NCI-H1105 (cell line): ENCODE data around the gene UGP2.

Experiments used
- DNase-seq: peaks from one replicate; lab custom pipeline; 2025; lab: John Stamatoyannopoulos, UW

UGP2 gene

GRCh38 chr2:63865159-63865799 is 23.6 kb downstream of the UGP2 start:
- no peak for DNase-seq

GRCh38 chr2:63866009-63866709 is 24.5 kb downstream of the UGP2 start:
- DNase-seq = no peak

DNA sequence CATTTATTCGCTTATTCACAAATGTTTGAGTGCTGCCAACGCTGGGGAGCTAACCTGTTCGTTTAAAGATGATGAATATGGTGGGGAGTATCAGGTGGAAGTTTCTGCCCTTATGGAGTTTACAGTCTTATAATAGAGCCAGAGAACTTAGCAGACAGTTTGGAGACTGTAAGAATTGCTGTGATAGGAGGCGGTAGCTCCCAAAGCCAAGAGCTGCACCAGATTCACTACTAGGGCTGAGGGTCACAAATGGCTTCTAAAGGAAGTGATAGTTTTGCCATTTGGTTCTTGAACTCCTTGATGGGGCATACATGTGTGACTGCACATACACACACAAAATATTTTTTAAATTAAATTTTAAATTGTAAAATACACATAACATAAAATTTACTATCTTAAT is 29.0 kb downstream of the UGP2 start:
- no peak for DNase-seq

DNA sequence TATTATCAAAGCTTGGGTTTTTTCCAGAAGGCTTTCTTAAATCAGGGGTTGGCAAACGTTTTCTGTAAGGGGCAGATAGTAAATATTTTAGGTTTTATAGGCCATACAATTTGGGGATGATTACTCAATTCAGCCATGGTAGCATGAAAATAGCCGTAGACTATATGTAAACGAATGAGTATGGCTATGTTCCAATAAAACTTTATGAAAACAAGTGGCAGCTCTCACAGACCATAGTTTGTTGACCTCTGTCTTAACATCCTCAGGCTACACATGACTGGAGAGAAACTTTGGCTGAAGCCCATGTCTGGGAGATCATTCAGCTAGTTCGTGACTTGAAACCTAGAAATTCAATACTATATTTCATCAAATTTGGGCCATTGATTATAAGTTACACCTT is 30.2 kb downstream of the UGP2 start:
- DNase-seq = no peak

- DNase-seq = no peak
Observed at GRCh38 chr2:63872571-63873328, 31.1 kb downstream of the UGP2 start.

DNA sequence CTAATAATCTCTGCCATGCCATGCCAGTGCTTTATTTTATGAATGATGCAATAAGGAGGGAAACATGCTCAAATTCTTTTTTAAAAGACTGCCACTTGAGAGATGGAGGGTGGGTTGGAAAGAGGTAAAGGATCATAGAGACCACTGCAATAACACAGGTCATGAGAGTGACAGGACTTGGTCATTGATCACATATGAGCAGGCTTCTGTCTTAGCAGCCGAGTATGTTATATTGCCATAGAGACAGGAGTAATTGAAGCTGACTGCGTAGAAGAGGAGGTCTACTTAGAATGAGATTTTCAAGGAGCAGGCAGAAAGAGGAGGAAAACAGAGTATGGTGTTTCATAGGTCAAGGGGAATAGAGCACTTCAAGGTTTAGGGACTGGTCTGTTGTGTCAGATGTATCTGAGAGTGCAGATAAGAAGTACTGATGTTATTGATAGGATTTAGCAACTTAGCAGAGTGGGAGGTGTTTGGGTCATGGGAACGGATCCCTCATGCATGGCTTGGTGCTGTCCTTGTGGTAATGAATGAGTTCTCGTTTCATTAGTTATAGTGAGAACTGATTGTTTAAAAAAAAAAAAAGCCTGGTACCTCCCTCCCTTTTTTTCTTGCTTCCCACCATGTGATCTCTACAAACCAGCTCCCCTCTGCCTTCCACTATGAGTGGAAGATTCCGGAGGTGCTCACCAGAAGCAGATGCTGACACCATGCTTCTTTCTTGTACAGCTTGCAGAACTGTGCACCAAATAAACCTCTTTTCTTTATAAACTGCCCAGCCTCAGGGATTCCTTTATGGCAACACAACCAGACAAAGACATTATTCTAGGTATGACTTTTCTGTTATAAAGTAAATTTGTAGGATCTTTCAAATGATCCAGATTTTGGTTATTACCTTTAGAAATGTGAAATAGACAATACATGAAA is 32.8 kb downstream of the UGP2 start:
- no peak for DNase-seq

DNA sequence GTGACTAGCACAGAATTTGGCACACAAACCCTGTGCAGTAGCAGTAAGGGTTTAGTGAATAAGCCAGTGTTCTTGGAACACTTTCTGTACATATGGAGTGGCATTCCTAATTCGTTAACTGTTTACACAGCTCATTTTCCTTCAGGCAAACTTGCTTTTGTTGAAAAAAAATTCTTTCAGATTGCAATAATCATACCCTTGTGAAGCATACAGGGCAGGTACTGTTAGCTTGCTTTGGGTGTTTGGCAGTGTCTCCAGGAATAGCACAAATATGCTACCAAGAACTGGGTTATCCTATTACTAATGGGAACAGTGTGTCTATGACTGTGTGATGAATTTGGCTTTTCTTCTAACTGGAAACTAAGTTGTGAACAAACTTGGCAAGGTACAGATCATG is 33.4 kb downstream of the UGP2 start:
- DNase-seq = no peak

GRCh38 chr2:63875559-63876245 is 34.0 kb downstream of the UGP2 start:
- no peak for DNase-seq

DNA sequence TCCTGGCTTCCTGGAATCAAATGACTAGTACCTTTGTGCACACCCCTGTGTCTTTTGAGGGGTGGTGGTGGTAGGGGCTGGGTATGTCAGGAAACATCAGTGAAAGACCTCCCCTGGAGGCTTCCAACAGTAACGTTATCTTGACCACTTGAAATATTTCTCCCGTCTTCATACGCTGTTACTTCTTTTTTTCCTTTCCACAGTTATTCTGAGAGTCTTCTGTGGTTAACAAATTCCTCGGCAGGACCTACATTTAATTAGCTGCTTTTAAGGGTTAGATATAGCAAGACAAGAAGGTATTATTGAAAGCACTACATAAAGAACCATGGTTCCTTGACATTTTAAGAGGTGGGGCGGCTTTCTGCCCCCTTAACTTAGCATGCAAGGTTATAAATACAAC is 34.6 kb downstream of the UGP2 start:
- DNase-seq = no peak

DNA sequence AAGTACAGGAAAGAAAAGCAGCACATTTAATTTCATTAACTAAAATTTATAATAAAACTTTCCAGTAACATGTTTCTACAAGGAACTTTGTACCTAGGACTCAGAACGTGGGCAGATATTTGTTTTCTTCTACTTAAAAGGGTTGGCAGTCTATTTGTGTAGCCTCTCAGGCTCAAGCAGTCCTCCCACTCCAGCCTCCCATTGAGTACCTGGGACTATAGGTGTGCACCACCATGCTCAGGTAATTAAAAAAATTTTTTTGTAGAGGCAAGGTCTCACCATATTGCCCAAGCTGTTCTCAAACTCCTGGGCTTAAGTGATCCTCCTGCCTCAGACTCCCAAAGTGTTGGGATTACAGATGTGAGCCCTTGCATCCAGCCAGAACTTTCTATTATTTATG is 36.8 kb downstream of the UGP2 start:
- no peak for DNase-seq

- no peak for DNase-seq
Observed at GRCh38 chr2:63879876-63880433, 38.3 kb downstream of the UGP2 start.

DNA sequence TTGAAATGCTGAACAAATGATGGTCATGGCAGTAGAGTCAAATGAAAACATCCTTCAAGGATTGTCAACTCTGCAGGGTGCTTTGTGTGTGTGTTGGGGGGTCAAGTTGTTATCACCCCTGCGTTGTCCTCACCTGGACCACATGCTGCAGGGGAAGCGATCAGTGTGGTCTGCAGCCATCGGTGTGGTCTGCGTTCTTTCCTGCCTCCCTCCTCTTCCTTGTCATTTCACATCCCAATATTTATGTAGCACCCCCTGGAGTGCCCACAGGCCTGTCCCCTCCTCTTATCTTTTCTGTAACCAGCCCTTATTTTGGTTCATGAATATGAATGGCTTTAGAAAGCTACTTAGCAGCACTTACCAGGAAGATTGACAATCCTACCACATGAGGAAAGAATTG is 38.9 kb downstream of the UGP2 start:
- DNase-seq = no peak

GRCh38 chr2:63881205-63881604 is 39.5 kb downstream of the UGP2 start:
- no peak for DNase-seq

DNA sequence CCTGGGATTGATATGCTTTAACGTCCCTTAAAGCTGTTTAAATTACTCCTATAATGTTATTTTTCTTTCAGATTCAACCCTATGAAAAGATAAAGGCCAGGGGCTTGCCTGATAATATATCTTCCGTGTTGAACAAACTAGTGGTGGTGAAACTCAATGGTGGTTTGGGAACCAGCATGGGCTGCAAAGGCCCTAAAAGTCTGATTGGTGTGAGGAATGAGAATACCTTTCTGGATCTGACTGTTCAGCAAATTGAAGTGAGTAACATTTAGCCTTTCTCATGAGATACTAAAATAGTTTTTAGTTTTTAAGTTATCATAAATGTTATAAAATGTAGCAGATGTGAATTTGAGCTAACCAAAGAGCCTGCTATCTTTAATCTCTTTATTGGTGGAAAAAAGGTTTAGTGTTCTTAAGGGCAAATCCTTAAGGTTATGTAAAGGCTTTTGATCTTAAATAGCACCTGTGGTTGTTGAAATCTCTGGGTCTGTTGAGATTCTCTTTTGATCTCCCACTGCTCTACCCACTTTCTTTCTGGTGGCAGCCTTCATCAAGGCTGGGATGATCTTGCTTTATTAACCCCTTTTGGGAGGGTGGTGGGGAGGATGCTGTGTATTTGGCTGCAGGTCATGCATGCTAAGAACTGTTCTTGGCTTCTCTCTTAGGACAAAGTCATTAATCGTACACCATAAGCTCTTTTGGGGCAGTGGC is 40.9 kb downstream of the UGP2 start:
- no peak for DNase-seq

- DNase-seq = no peak
Observed at GRCh38 chr2:63886445-63886844, 44.7 kb downstream of the UGP2 start.

GRCh38 chr2:63888053-63888452 is 46.4 kb downstream of the UGP2 start:
- no peak for DNase-seq

DNA sequence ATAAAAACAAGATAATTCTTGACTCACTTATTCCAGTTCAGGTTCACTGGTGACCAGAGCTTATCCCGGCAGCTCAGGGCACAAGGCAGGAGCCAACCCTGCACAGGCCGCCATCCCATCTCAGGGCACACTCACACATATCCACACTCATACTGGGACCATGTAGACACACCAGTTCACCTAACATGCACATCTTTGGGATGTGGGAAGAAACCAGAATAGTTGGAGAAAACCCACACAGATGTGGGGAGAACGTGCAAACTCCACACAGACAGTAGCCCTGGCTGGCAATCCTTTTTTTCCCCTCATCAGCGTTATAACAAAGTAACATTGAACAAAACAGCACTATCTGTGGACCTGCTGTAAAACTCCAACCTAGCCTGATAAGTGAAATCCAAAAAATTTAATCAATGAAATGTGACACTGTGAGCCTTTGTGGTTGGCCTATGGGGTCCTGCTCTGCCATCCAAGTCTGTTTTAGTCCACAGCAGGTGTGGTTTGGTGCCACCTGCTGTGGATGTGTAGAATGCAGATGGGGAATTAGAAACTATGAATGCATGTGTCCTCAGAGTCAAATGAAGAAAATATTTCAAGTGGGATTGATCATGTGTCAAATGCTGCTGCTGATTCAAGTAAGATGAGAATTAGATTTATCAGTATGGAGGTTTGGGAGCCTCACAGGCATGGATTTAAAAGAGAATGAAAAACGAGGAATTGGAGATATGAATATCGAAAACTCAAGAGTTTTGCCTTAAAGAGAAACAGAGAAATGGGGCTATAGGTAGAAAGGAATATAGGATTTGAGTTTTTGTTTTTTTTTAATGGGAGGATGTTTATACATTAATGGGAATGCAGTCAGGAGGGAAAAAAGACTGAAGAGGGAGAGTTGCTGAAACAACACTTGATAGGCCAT is 47.0 kb downstream of the UGP2 start:
- peak; percentile 14 for DNase-seq

DNA sequence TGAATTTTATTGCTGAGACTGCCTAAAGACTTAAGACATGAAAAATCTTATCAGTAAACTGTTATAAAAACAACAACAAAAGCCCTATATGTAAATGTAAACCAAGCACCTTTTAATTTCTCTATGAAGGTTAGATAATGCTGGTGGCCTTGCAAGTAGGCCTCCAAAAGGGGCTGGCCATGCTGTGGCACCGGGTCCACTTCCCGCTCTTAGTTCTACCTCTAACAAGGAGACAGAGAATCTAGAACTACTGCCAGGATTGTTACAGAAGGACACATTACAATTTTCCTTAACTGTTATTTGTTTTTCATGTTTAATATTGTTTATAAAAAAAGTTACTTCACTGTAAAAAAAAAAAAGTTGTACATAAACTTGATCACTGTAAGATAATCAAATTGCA is 49.0 kb downstream of the UGP2 start:
- no peak for DNase-seq

DNA sequence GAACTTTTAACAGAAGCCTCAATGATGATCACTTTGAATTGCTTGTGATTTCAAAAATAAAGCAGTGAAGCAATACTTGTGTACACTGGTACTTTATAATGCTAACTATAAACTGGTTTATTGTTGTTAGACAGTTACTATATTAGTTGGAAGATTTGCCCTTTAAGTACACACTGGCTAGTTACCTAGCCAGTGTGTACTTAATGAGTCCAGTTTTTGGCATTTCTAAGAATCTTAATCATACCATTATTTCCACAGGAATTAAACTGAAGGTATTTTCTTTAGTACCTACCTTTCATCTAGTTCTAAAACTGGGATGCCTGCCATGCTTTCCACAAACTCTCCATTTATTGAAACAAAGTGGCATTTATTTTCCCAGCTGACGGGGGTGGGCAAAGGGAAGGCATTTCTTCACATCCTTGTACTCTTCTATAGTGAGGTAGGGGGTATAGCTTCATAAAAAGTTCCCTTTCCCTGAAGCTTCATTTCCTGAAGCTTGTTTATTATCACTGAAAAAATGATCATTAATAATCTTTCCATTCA is 49.9 kb downstream of the UGP2 start:
- DNase-seq = no peak
